Thyroid gland (tissue), 4 donors: ENCODE results near the gene MEPCE.

Experiments
- CTCF ChIP-seq, 6 experiments: fragments of 200-600 bp in 3 of 6; fragments of 450-650 bp in 3 of 6; sonication (generic) in 3 of 6; IDR thresholded peaks; one replicate each; pipeline ENCODE4 v1.5.1; 2016 to 2019; ENCODE audit warnings: antibody characterized with exemption in 6 of 6, mild to moderate bottlenecking in 2 of 6, inconsistent platforms in 1 of 6, moderate library complexity in 1 of 6
- POLR2A ChIP-seq, 2 donors: fragments of 450-650 bp; IDR thresholded peaks; one replicate each; pipeline ENCODE4 v1.6.1; 2017; ENCODE audit warnings: antibody characterized with exemption in 2 of 2, mild to moderate bottlenecking in 2 of 2, moderate library complexity in 1 of 2

- no peak for TF ChIP-seq POLR2A (IDR thresholded peaks at IDR 0.05)
- no peak for TF ChIP-seq CTCF (IDR thresholded peaks at IDR 0.05)
These were observed 41.9 kb upstream of the MEPCE start for GRCh38 chr7:100387695-100388094.
